ENCODE measurements around the gene GLRA2.

GLRA2 gene
- 0 to 0.10 (median 0) reads per million in 18 experiments for total RNA-seq

DNA sequence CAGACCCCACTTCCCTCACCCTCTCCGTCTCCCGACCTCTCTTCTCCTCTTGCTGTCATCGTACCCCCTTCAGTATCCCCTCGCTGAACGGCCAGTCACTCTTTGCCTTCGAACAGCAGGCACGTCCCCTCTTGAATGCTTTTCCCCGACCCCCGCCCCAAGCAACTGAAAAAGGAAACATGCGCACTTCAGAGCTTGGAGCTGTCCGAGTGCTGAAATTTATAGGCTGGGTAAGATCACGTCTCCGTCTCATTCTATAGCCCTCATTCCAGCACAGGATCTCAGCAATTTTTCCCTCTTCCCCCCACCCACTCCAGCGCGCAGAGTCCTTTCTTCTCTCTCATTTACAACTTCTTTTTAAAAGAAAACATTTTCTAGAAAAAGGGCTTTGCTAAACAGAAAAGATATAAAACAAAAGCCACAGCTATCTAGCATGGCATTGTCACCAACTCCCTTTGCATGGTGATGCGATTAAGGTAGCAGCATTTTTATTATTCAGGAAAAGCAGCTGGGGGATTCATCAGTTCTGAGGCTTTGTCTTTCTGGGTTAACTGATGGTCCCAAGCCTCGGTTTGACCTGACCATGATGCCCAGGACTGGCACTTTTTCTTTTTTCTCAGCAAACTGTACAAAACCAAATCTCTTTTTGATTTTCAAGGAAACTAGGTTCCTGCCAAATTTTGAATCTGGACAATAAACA, at the start of gene GLRA2:
Gene GLRA2 (plus strand): TSS at position 247 of the 700 bp plus-strand sequence. CDS start 522 bp downstream, outside the sequence.
- DNase-seq, result no peak

DNA sequence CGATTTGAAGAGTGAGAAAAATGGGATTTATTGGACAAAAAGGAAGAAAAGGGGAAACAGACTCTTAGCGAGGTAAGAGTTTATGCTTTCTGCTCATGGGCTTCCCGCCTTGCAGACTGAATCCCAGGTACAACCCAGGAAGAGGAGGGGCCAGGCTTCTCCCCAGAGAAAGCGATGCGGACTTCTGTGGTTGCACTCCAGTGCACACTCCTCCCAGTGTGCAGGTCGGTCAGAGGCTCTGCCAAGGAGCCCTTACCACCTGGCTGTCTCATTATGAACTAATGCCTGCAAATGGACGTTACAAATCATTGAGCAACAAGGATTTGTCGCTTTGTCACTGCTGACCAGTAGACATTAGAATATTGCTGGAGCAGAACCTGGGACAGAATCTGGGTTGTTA, 39.9 kb upstream of the GLRA2 start:
- DNase-seq, result no peak

DNA sequence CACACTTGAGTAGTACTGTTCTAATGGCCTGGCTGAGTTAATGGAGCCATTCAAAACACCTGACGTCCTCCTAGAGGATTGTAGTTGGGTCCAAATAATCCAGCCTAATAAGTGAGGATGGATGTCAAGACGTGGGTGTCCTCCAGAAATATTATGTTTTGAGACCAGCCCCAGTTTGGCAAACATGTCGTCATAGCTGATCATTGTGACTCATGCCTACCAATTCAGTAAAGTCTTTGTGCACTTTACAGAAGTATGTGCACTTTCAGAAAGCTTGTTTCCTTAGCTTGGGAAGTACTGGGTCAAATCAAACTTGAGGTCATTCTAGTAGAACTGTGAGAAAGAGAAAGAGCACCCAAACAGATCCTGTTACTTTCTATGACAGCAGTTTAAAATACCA, 37.6 kb upstream of the GLRA2 start:
- DNase-seq, result no peak

DNA sequence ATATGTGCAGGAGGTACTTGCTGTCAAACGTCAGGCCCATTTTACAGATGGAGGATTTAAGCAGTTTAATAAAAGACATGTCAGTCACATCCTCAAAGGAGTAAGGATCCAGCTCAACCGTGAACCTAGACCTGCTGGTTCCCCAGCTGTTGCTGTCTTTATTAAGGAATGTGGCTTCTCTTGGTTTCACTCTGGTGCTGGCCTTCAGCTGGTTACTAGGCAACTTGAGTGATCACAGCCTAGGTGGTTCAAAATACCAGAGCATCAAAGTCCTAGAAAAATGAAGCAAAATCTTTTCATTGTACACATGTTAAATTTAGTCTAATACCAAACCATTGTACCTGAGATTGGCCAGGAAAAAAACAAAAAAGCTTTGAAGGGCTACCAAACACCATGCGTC, 32.7 kb upstream of the GLRA2 start:
- peak in 1 of 2 donors; percentile 0 for DNase-seq

DNA sequence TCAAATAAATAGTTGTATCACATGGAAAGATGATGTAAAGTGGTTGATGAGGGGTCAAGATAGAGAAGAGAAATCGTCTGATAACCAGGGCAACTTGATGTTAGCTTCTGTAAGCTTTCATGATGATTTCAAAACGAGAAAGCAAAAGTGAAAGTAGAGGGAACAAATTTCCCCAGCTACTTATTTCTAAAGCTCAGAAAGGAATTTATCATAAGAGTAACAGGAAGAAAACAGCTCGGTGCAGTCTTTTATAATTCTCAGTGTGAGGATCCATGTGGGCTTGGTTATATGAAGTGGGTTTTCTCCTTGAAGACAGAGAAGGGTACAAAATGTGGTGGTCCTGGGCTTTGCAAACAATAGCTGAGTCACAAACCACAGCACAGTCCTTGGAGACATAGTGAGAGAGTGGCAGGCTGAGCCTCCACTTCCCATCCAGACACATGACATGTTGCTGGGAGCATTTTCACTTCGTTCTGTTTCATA, 32.1 kb upstream of the GLRA2 start:
- peak; percentile 30 to 50 for DNase-seq

DNA sequence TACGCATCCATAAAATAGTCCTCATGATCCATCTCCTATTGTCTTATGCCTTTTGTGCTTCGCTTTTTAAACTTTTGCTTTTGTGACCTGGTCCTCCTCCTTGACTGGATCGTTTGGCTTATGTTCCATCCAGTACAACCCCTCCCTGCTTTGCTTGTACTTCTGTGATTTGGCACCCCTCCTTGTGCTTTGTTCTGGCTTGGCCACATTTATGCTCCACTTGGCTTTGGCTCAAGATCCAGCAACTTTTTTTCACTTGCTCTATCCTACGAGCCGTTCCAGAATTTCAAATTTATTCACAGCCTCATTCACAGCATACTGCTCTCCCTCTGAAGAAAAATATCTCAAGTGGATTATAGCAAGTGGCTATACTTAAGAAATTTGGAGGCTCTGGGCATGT, 28.0 kb upstream of the GLRA2 start:
- no peak for DNase-seq

DNA sequence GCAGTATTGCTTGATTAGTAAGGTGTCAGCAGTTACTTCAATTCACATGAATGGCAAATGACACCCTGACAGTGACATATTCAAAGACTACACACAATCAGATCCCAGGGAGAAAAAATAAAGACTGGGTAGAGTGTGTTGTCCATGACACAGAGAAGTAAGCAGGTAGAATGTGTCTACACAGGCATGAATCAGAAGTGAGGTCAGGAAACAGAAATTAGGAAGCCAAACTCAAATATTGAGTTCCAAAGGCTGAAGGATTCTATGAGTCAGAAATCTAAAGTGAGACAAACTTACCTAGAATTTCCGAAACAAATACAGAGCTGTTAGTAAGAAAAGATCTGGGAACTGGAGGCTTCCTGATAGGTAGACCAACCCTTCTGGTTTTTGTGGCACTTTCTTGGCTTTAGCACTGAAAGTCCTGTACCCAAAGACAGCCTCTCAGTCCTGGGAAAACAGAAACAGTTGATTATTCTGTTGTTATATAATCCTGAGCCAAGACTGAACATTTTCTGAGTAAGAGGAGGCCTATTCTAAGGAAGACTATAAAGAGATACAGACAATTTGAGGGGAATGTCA, 24.3 kb upstream of the GLRA2 start:
- no peak for DNase-seq

DNA sequence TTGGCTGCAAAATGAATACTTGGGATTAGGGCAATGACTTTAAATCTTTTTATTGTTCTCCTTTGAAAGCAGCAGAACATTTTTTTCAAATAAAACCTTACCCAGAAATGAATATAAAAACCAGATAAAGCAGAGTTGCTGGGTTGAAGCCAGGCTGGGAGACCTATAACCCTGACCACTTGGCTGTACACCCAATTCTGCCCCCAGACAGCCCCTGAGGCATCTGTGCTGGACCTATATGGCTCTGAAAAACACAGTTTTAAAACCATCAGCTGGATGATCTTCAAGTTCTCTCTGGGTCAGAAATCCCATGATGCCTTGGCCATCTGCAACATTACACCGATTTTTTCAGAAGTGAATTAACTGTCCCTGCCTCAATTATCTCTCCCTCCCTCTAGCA, 23.7 kb upstream of the GLRA2 start:
- no peak for DNase-seq

DNA sequence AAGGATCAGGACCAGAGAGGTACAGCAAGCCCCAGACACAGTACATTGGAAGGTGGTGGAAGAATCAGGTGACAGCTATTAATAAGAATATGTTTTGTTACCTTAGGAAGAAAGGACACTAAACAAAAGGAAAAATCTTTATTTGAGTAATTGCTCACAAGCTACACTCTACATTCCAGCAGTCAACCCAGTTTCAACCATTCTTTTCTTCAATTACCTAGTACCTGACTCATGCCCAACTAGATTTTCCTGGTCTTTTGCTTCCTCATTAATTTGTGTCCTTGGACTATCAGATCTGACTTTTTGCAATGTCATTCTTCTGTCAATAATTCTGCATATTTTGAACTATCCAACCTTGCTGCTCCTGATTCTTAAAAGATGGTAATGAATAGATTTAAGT, 22.5 kb upstream of the GLRA2 start:
- DNase-seq, result no peak

DNA sequence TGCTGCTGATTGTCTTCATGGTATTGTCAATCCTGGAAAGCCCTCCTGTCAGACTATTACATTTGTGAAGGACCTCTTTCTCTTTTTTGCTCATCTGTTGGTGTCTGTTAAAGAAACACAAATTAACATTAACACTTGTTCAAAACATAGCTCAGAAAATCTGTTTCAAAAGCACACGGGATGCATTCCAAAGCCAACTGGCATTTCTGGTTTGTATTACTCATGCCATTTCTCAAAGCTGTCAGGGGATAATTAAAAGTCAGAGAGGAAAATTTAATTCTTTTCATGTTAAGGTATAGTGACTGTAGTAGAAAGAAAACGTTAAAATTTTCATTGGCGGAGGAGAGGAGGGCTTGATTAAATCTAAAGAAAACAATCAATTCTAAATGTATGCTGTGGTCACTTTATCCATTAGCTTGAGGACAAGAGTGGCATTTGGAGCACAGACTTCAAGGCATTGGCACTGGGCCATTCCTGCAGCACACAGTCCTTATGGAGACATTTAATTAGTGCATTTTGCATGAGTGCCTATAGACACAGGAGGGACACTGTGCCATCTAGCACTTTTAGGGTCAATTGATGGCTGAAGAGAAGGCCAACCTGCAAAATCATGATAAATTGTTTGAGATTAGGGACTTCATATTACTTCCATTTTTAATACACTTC, 21.2 kb upstream of the GLRA2 start:
- DNase-seq, result no peak

DNA sequence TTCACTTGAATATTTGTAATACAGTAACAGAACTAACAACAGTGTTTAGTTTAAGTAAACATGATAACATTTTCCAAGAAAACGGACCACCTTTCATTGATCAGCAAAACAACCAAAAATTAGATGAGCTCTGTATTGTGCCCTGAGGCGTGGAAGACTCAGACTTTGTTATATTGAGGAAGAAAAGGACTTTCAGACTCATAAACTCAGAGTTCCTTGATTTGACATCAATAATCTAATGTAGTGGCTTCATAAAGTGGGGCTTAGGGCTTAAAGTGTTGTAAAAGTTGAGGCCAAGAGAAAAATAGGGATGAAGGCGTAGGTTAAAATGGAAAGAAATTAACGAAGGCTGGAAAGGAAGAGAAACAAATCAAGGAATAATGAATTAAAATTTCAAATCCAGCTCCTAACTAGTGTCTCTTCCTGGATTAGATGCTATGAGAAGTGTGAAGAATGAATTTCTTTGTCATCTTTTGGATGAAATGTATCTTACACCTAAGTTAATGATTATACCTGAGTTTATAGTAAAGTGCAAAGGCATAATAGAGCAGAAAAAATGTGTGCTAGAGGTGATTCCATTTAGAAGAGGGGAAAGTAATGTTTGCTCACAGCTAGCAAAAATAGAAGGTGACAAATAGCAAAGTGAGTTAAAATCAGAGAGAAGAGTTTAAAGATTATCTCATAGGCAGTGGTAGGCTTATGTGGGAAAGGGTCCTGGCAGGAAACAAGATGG, 19.8 kb upstream of the GLRA2 start:
- DNase-seq, result no peak

DNA sequence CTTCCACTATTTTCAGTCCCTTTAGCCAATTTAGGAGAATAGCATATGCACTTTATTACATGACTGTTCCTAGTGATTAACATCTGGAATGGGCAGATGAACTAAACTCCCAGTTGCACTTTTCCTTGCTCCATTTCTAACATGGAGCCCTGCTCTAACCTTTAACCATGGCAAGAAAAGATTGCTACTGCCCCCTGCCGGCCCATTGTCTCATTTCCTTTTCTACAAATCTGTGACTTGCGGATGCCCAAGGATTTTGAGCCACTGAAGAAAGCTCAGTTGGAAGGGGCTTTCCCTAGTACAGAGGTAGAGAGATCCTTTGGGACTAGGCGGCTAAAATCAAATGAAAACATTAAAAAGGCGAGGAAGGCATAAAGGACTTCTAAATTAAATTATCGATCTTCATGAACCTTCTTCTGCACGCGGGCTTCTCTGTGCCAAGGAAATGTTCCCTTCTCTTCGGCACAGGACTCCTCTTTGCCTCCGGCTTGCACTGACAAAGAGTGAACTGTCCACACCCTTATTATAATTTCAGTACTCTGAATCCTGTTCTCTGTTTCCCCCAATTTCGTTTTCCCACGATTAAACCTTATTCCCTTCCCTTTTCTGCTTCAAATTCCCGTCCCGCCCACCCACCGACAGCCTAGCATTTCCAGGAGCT, 577 bp upstream of the GLRA2 start:
- DNase-seq, result peak; percentile 49 to 56

DNA sequence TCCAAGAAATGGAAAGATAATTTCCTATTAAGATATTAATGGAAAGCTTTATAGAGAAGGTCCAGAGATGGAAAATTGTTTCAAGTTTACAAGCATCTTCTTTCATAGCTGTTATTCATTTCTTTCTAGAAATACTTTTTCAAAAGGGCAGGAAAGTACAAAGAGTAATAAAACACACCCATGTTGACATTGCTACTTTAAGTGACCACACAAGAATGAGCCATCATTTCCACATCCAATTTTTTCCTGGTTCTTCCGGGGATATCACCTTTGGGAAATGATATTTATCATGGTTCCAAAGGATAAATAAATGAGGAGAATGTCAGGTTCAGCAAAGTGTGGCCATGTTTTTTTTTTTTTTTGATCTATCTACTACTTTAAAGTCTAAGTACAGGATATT, 4.5 kb downstream of the GLRA2 start:
- no peak for DNase-seq

DNA sequence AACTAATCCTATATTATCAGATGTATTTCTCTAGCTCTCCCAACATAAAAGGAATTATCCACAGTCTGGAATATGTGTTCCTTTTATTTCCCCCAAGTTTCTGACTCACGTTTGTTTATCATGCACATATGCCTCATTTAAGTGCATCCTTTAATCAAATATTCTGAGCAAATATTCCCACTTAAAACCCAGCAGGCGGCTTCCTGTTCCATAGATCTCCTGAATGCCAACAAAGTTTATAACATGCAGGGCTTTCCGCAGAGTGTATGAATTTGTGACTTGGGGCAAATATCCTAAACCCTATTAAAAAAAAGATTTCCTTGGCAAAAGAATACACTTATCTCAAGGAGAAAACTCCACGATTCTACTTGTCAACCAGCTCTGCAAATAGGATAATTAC, 16.9 kb downstream of the GLRA2 start:
- no peak for DNase-seq

DNA sequence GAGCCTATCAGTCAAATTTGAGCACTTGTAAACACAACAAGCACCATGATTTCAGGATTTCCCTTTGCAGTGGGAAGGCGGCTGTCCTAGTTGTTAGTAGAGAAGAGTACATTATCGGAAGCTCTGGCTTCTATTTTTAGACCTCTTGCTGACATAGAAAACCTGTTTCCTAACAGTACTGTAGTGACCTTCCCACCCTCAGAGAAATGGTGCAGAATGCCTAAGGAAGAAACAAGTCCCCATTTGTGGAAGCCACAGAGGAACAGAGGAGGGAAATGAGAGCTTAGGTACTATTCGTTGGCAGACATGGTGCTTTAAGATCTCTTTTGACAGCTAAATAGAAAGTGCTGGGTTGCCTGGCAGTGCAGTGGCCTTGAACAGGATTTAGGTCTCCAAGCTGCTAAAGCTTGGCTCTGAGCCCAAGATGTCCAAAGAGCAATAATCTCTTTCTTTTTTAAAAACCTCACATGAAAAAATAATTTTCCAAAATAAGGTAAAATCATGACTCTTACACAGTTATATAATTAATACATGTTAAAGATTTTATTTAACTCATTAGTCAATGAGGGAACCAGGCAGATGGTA, 24.9 kb downstream of the GLRA2 start:
- DNase-seq, result no peak

DNA sequence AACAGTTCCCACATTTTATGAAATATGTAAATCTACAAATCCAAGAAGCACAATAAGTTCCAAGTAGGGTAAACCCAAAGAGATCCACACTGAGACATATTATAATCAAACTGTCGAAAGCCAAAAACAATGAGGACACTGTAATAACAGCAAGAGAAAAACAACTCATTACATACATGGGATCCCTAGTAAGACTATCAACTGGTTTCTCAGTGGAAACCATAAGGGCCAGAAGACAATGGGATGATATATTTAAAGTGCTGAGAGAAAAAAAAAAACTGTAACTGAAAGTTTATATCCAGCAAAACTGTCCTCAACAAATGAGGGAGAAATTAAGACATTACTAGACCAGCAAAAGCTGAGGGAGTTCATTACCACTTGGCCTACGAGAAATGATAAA, 34.7 kb downstream of the GLRA2 start:
- no peak for DNase-seq

DNA sequence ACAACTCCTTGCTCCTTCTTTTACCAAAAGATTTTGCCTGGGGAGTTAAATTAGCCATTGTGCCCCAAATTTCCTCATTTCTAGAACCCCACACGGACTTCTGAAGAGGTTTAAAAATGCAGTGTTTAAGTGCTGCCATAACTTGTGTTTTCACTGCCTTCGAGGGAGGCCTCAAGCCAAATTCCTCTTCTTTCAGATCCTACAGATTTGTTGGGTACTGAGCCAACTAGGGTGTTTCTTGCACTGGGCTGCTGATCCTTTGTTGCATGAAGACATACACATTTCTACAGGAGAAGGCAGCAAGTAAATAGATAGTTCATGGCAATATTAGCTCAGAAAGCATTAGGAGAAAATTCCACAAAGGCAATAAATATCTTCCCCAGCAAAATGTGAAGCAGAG, 43.8 kb downstream of the GLRA2 start:
- no peak for DNase-seq

DNA sequence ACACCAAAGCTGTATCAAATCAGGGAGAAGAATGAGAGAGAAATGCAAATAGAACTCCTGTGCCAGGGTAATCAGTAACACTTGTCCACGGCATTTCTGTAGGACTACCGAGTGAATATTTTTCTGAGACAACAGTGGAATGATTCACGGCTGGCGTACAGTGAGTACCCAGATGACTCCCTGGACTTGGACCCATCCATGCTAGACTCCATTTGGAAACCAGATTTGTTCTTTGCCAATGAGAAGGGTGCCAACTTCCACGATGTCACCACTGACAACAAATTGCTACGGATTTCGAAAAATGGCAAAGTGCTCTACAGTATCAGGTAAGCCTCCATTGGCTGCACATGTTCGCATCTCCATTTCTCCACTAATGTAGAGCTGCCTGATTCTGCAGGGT, 51.7 kb downstream of the GLRA2 start:
- no peak for DNase-seq

DNA sequence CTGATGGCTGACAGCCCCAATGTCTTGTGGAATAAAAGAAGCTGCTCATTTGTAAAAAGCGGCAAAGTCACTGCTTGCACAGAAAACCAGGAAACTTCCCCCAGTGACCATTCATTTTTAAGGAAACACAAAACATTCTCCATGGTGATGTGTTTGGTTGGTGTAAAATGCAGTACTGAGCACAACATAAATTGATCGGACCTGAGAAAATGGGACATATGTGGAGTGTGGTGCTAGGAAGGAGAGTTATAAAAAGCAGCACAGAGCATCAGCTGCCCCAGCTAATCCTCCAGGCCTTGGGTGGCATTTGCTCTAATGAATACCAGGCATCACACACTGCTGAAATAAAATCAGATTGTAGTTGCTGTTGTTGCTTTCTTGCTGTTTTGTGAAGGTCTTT, 55.2 kb downstream of the GLRA2 start:
- no peak for DNase-seq

DNA sequence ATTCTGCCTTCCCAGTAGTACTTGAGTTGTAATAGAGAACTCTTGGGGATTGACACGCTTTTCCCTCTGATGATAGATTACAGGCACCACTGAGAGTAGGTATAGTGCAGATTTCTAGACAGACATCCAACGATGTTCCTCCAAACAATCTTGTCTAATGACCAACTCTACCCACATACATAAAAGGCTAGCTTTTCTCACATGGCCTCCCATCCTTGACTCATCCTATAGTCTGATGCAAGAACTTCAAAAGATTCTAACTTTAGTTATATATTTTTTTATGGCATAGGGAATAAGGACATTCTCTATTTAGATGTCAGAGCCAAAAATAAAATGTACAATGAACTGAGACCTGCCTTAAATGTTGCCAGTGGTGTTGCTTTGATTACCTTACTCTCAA, 60.9 kb downstream of the GLRA2 start:
- DNase-seq, result no peak

DNA sequence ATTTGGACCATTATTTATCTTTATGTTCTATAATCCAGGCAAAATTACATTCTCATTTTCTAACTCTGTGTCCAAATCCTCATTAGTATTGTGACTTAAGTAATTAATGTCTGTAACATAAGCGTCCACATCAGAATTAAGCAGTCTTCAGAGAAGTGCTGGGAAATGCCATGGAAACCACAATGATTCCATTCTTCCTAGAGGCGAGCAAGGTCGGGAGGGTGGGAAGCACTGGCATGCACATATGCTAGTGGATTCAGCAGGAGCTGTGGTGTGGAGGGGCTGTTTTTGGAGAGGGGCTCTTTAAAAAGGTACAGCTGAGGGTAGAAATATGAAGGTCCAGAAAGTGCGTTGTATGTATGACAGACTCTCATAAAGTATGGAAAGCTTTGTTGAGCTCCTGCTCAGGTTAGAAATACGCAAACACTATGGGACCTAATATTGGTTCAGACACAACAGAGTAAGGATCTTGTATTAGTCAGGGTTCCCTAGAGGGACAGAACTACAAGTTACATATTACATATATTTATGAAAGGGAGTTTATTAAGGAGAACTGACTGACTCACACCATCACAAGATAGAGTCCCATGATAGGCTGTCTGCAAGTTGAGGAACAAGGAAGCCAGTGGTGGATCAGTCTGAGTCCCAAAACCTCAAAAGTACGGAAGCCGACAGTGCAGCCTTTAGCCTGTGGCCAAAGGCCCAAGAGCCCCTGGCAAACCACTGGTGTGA, 61.5 kb downstream of the GLRA2 start:
- no peak for DNase-seq

DNA sequence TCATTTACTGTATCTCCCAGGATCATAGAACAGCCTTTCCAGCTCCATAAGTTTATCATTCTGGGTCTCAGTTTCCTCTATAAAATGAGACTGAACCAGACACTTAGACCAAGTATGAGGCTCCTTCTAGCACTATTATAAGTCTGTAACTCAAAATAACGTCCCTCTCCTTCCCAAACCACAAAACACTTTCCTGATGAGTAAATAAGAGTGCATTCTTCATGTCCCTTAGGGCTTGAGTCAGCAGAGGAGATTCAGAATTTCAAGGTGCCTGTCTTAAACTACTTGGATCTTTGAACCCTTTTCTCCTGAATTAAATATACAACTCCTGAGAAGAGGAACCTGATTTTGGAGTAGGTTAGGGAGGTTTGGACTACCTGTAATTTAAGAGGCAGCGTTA, 62.6 kb downstream of the GLRA2 start:
- no peak for DNase-seq

Measured in inflammatory macrophage (primary cell).